OCI-LY3 (cell line): Measurements from ENCODE around the gene GSG1L.

Experiments used
- H2AFZ ChIP-seq: fragments of 200-600, 300-600 bp; shearing (Covaris generic); 2 replicates; pipeline ENCODE4 v1.6.0; 2014; ENCODE audit warnings: antibody characterized with exemption, low read depth, low read length
- H3K27ac ChIP-seq: fragments of 200-600, 300-600 bp; sonication (generic); 2 replicates; pipeline ENCODE4 v1.5.1; 2014; ENCODE audit warnings: mild to moderate bottlenecking, low read length, moderate library complexity, mixed read lengths
- H3K27me3 ChIP-seq: fragments of 200-600, 300-600 bp; sonication (generic); 2 replicates; pipeline ENCODE4 v1.6.1; 2014; ENCODE audit warnings: low read depth, low read length, mixed read lengths
- H3K36me3 ChIP-seq: fragments of 200-600, 300-600 bp; sonication (generic); replicated peaks from 2 replicates; pipeline ENCODE3; 2014; ENCODE audit warnings: low read depth, low read length, mixed read lengths
- H3K4me1 ChIP-seq: fragments of 300-600, 200-600 bp; sonication (generic); 2 replicates; pipeline ENCODE4 v1.6.1; 2014; ENCODE audit warnings: low read length, mixed read lengths
- H3K4me2 ChIP-seq: fragments of 200-600, 300-600 bp; sonication (generic); 2 replicates; pipeline ENCODE4 v1.6.1; 2014; ENCODE audit warnings: low read length, mixed read lengths
- H3K4me3 ChIP-seq: fragments of 300-600, 200-600 bp; sonication (generic); 2 replicates; pipeline ENCODE4 v1.5.1; 2014; ENCODE audit warnings: antibody characterized with exemption, mild to moderate bottlenecking, low read length, moderate library complexity
- H3K79me2 ChIP-seq: fragments of 300-600, 200-600 bp; shearing (Covaris generic); 2 replicates; pipeline ENCODE4 v1.6.1; 2014; ENCODE audit warnings: mild to moderate bottlenecking, low read length, mixed read lengths
- H3K9ac ChIP-seq: fragments of 300-600, 200-600 bp; shearing (Covaris generic); 2 replicates; pipeline ENCODE4 v1.6.0; 2014; ENCODE audit warnings: mild to moderate bottlenecking, low read length, moderate library complexity
- H3K9me3 ChIP-seq: fragments of 200-600, 300-600 bp; shearing (Covaris generic); 2 replicates; pipeline ENCODE4 v1.6.1; 2014; ENCODE audit warnings: low read length, mixed read lengths; ENCODE audit not compliant: insufficient read depth
- H4K20me1 ChIP-seq: fragments of 200-600, 300-600 bp; sonication (generic); 2 replicates; pipeline ENCODE4 v1.6.1; 2016; ENCODE audit warnings: low read length, mixed read lengths; ENCODE audit not compliant: insufficient read depth
- EZH2phosphoT487 ChIP-seq: fragments of 200-600 bp; shearing (Covaris generic); IDR thresholded peaks from 2 replicates; pipeline ENCODE4 v1.6.1; 2018; ENCODE audit warnings: antibody characterized with exemption, mixed run types, low read depth
- TF ChIP-seq, protein P1 (sequence below): fragments of 200-600, 300-600 bp; sonication (generic); IDR thresholded peaks from 2 replicates; pipeline ENCODE4 v1.5.1; 2014; ENCODE audit warnings: antibody characterized with exemption, low read length, low read depth

GSG1L gene

GRCh38 chr16:28001184-28001583 is 62.3 kb downstream of the GSG1L start:
- H3K79me2 ChIP-seq = no peaks in the 10 kb centered on the region
- no peak overlapping the region for H3K27ac ChIP-seq
- no peak overlapping the region for H3K4me3 ChIP-seq
- no peak for TF ChIP-seq EZH2phosphoT487
- TF ChIP-seq, protein P1, sequence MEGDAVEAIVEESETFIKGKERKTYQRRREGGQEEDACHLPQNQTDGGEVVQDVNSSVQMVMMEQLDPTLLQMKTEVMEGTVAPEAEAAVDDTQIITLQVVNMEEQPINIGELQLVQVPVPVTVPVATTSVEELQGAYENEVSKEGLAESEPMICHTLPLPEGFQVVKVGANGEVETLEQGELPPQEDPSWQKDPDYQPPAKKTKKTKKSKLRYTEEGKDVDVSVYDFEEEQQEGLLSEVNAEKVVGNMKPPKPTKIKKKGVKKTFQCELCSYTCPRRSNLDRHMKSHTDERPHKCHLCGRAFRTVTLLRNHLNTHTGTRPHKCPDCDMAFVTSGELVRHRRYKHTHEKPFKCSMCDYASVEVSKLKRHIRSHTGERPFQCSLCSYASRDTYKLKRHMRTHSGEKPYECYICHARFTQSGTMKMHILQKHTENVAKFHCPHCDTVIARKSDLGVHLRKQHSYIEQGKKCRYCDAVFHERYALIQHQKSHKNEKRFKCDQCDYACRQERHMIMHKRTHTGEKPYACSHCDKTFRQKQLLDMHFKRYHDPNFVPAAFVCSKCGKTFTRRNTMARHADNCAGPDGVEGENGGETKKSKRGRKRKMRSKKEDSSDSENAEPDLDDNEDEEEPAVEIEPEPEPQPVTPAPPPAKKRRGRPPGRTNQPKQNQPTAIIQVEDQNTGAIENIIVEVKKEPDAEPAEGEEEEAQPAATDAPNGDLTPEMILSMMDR = no peak
- H3K36me3 ChIP-seq = no peaks in the 10 kb centered on the region
- no peaks in the 10 kb centered on the region for H3K4me1 ChIP-seq
- no peak overlapping the region for H3K9ac ChIP-seq
- H3K27me3 ChIP-seq = no peaks in the 10 kb centered on the region; the same call in 1 of the 2 replicates
- no peak overlapping the region for H3K4me2 ChIP-seq
- H3K9me3 ChIP-seq = no peaks in the 10 kb centered on the region
- no peaks in the 10 kb centered on the region for H4K20me1 ChIP-seq
- H2AFZ ChIP-seq = no peak overlapping the region

- no peaks in the 10 kb centered on the region for H3K79me2 ChIP-seq
- no peak overlapping the region for H3K4me3 ChIP-seq
- no peak overlapping the region for H3K4me2 ChIP-seq
- no peak overlapping the region for H2AFZ ChIP-seq
- no peak overlapping the region for H3K27ac ChIP-seq
- no peaks in the 10 kb centered on the region for H3K9me3 ChIP-seq
- no peaks in the 10 kb centered on the region for H3K36me3 ChIP-seq
- TF ChIP-seq EZH2phosphoT487 = no peak
- TF ChIP-seq, protein P1 = no peak
- no peaks in the 10 kb centered on the region; the same call in 1 of the 2 replicates for H3K27me3 ChIP-seq
- H3K4me1 ChIP-seq = no peaks in the 10 kb centered on the region
- H4K20me1 ChIP-seq = no peaks in the 10 kb centered on the region
- no peak overlapping the region for H3K9ac ChIP-seq
Measured at GRCh38 chr16:28000314-28001169, 63.0 kb downstream of the GSG1L start.

- H3K27me3 ChIP-seq = no peaks in the 10 kb centered on the region; the same call in 1 of the 2 replicates
- TF ChIP-seq EZH2phosphoT487 = no peak
- TF ChIP-seq, protein P1 = no peak
- no peaks in the 10 kb centered on the region for H3K4me1 ChIP-seq
- H3K79me2 ChIP-seq = no peaks in the 10 kb centered on the region
- H4K20me1 ChIP-seq = no peaks in the 10 kb centered on the region
- H3K9me3 ChIP-seq = no peaks in the 10 kb centered on the region
- H3K4me3 ChIP-seq = no peak overlapping the region
- H2AFZ ChIP-seq = no peak overlapping the region
- H3K4me2 ChIP-seq = no peak overlapping the region
- no peak overlapping the region for H3K27ac ChIP-seq
- no peak overlapping the region for H3K9ac ChIP-seq
- H3K36me3 ChIP-seq = no peaks in the 10 kb centered on the region
Measured at GRCh38 chr16:27999687-28000086, 63.8 kb downstream of the GSG1L start.

- H3K4me1 ChIP-seq = no peaks in the 10 kb centered on the region
- H3K4me2 ChIP-seq = no peak overlapping the region
- no peak overlapping the region for H3K4me3 ChIP-seq
- H3K9ac ChIP-seq = no peak overlapping the region
- H2AFZ ChIP-seq = no peak overlapping the region
- H3K9me3 ChIP-seq = no peaks in the 10 kb centered on the region
- H3K27ac ChIP-seq = no peak overlapping the region
- H3K36me3 ChIP-seq = no peaks in the 10 kb centered on the region
- H4K20me1 ChIP-seq = no peaks in the 10 kb centered on the region
- TF ChIP-seq, protein P1 = no peak
- no peak for TF ChIP-seq EZH2phosphoT487
- no peaks in the 10 kb centered on the region for H3K79me2 ChIP-seq
- H3K27me3 ChIP-seq = peaks cover 2% of the 10 kb centered on the region; the same call in 1 of the 2 replicates
Measured at GRCh38 chr16:27995378-27995777, 68.1 kb downstream of the GSG1L start.
